ENCODE results near the gene ELF2.

The ELF2 gene

DNA sequence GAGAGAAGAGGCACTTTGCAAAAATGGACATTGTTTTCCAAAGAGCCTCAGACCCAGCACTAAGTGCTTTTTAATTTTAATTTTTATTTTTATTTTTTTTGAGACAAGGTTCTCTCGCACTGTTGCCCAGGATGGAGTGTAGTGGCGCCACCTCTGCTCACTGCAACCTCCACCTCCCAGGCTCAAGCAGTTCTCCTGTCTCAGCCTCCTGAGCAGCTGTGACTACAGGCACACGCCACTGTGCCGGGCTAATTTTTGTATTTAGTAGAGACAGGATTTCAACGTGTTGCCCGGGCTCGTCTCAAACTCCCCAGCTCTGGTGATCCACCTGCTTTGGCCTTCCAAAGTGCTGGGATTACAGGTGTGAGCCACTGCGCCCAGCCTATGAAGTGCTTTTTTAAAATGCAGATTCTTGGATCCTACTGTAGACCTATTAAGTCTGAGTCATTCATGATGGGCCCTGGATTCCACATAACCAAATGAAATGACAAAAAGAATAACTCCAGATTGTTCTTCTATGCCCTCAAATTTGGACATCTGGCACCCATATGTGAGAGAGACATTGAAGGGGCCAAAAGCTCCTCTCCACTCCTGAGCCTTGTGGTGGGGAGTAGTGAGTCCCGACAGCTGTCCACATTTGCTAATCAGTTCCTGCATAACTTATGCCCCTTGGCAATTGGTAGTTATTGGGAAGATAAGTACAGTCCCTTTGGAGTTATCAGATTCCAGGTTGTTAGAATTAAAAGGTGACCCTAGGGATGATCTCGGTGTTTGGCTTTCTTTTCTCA is 157.9 kb downstream of the ELF2 start:
- in situ Hi-C loops (cut with HindIII; ENCODE audit: low sequenced_read_pairs): no loop called here
- H3K4me3 ChIP-seq (ENCODE audit: low read depth, low read length): peak overlapping the region; percentile 6
- no peak for DNase-seq (ENCODE audit: low read depth)
- TF ChIP-seq, protein P1, sequence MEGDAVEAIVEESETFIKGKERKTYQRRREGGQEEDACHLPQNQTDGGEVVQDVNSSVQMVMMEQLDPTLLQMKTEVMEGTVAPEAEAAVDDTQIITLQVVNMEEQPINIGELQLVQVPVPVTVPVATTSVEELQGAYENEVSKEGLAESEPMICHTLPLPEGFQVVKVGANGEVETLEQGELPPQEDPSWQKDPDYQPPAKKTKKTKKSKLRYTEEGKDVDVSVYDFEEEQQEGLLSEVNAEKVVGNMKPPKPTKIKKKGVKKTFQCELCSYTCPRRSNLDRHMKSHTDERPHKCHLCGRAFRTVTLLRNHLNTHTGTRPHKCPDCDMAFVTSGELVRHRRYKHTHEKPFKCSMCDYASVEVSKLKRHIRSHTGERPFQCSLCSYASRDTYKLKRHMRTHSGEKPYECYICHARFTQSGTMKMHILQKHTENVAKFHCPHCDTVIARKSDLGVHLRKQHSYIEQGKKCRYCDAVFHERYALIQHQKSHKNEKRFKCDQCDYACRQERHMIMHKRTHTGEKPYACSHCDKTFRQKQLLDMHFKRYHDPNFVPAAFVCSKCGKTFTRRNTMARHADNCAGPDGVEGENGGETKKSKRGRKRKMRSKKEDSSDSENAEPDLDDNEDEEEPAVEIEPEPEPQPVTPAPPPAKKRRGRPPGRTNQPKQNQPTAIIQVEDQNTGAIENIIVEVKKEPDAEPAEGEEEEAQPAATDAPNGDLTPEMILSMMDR (IDR thresholded peaks at IDR 0.05; ENCODE audit: low read depth, low read length, missing control alignments): no peak

DNA sequence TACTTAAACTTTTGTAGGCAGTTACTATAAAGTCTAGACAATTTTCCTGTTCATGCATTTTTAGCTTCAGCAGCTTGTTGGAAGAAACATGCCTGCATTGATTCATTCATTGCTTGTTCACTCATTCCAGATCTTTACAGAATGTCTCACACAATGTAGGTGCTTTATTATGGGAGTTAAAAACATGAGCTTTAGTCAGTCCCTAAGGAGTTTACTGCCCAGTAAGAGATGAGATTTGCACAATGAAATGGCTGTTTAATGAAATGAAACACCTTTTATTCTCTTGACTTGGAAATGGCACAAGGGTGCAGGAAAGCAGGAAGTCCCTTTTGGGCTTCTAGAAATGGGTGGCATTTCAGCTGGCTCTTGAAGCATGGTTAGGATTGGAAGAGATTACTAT is 158.5 kb downstream of the ELF2 start:
- TF ChIP-seq, protein P1 (IDR thresholded peaks at IDR 0.05; ENCODE audit: low read depth, low read length, missing control alignments): no peak
- H3K4me3 ChIP-seq (ENCODE audit: low read depth, low read length): peak overlapping the region; percentile 73
- in situ Hi-C loops (cut with HindIII; ENCODE audit: low sequenced_read_pairs): no loop called here
- no peak for DNase-seq (ENCODE audit: low read depth)

DNA sequence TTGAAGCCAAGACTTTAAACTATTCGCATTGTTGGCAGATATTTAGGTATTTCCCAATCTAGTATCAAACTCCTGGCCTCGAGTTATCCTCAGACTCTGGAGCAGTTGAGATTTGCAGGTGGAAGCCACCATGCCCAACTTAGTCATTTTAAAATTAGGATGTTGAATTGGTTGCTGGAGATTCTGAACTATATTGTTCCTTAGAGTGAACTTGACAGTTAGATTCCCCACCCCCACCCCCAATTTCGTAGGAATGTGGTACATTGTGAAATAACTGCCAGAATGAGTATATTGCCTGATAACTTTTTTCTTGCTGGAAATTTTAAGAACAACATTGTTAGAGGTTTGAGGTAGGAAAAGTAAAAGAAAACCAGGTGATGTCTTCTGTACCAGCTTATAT is 159.2 kb downstream of the ELF2 start:
- no peak for DNase-seq (ENCODE audit: low read depth)
- in situ Hi-C loops (cut with HindIII; ENCODE audit: low sequenced_read_pairs): no loop called here
- peak overlapping the region; percentile 73 for H3K4me3 ChIP-seq (ENCODE audit: low read depth, low read length)
- TF ChIP-seq, protein P1 (IDR thresholded peaks at IDR 0.05; ENCODE audit: low read depth, low read length, missing control alignments): no peak

DNA sequence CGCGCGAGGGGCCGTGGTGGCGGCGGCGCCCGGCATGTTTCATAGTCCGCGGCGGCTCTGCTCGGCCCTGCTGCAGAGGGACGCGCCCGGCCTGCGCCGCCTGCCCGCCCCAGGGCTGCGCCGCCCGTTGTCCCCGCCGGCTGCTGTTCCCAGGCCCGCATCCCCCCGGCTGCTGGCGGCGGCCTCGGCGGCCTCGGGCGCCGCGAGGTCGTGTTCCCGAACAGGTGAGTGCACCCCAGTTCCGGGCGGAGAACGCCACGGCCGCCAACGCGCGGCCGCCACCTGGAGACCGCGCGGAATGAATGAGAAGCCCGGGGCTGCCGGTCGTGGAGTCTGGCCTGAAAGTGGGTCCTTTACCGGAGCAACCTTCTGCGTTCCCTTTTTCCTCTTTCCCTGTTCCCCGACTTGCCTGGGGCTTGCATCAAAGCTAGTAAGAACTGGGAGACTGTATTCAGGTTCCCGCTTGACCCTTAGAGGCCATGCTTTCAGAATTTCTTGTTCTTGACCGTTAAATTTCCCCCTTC is 161.0 kb downstream of the ELF2 start:
- TF ChIP-seq, protein P1 (IDR thresholded peaks at IDR 0.05; ENCODE audit: low read depth, low read length, missing control alignments): no peak
- no peak for DNase-seq (ENCODE audit: low read depth)
- peak overlapping the region; percentile 73 for H3K4me3 ChIP-seq (ENCODE audit: low read depth, low read length)
- in situ Hi-C loops (cut with HindIII; ENCODE audit: low sequenced_read_pairs): no loop called here

DNA sequence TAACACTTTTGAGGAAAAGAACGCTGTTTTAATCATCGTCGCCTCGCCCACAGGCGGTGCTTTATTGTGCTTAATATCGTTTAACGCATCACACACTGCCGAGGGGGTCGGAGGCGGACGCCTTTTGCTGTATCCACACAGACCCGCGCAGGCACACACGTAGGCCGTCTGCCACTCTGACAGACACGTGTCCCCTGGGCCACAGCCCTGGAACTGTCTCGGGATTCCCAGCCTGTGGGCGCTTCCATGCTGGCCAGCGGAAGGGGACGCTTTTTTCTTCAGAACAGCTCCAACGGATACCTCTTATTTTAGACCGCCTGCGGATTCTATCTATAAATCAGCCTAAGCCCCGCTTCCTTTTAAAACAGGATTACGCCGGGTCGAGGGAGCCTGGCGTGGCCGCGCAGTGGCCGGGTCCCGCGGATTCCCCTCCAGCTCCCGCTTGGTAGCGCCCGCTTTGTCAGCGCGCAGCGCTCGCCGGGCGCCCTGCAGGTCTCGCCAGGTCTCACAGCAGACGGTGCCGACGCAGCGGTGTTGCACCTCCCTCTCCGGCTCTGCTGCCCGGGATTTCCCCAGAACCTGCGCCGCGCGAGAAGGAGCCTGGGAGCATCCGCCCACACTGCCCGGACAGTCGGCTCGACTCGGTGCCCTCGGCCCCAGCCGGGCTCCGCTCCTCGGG is 161.6 kb downstream of the ELF2 start, which contains the start of gene NOCT:
NOCT (plus strand) TSS at position 513 of the 679 bp plus-strand sequence. CDS start 201 bp downstream, outside the sequence.
- in situ Hi-C loops (cut with HindIII; ENCODE audit: low sequenced_read_pairs): no loop called here
- TF ChIP-seq, protein P1 (IDR thresholded peaks at IDR 0.05; ENCODE audit: low read depth, low read length, missing control alignments): no peak
- peak; percentile 77 for DNase-seq (ENCODE audit: low read depth)
- H3K4me3 ChIP-seq (ENCODE audit: low read depth, low read length): peak within 1 kb of the TSS; percentile 73

DNA sequence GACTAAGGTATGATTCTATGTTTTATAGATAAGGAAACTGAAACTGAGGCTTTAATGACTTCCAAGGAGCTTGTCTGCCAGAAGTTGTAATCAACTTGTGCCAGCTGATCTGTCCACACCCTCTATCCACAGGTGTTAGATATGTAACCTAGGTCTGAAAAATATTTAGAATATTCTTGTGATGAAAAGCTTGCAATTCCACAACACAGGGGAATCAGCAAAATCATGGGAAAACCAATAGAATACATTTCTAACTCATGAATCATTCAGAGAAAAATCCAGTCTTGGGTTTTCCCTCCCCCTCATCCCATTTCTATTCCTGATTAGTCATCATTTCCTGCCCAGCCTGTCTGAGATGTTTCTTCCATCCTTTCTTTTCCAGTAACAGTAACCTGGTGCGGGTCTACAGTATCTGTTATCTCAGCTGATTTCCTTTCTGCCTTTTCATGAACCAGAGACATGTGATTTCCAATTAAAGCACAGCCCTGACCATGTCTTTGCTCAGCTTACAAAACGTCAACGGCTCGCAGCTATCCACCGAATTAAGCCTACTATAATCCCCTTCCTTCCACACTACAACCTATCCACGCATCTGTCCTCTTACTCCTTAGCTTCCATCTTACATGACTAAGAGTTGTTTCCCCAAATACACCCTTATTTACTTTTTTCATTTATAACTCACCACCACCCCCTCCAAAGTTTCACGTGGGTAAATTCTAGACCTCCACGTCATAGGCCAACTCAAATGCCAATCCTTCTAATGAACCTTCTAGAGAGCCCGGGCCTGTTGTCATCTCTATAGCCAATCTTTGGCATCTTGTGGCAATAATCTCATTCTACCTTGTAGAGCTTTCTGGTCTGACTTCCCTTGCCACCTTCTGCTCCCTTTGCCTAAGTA is 162.4 kb downstream of the ELF2 start:
- peak overlapping the region; percentile 73 for H3K4me3 ChIP-seq (ENCODE audit: low read depth, low read length)
- peak; percentile 91 for DNase-seq (ENCODE audit: low read depth)
- in situ Hi-C loops (cut with HindIII; ENCODE audit: low sequenced_read_pairs): no loop called here
- TF ChIP-seq, protein P1 (IDR thresholded peaks at IDR 0.05; ENCODE audit: low read depth, low read length, missing control alignments): no peak
